ENCODE results near the gene MCF2L2. TPM values are rescaled to one million over a fixed set of nuclear protein-coding genes. Genes with fewer than 3 reads are reported as not detected.

MCF2L2 gene
- total RNA-seq, 1 donor from 2014 or later, result 0.16 TPM

DNA sequence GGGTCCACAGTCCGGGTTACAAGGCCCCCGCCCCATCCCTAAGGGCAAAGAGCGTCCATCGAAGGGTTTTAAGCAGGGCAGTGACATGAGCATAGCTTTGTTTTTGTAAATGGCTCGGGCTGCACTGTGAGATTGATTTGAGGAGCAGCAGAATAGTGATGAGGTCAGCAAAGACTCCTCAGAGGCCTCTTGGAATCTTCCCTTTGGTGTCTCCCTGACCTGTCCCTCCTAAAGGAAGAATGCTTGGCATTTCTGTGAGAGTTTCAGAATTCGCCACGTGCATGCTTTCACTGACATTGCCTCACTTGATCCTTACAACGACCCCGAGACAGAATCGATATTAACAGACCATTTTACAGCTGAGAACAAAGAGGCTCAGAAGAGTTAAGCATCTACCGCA is 286.2 kb downstream of the MCF2L2 start:
- no peak for DNase-seq (ENCODE audit: low spot score)

DNA sequence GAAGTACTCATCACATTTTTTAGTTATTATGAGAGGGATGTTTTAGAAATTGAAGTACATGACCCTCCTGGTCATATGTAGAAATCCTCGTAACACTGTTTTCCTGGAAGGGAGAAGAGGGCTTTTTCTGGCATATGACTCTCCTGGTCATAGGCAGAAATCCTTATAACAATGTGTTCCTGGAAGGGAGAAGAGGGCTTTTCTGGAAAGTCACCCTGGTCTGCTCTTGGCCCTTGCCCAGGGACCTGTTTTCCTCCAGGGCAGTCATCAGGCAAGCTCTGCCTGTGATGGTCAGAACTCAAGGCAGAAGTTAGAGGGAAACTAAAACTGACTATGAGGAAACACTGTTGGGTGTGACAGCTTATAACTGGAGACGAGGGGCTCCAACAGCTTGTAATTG is 293.6 kb downstream of the MCF2L2 start:
- no peak for DNase-seq (ENCODE audit: low spot score)

DNA sequence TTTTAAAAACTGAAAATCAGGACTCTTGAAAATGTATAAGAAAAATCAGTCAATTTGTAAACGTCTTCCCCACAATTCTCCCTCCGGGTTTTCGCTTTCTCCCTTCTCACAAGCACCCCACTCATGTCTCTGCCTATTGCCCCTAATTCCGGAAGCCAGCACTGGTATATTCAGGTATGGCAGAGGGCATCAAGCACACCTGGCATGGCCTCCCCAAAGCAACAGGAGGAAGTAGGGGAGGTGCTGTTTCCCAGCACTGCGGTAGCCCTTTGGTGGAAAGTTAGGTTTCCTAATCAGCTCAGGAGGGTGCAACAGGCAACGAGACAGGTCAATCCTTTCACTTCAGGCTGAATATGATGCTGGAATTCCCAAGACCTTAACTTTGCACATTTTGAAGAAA is 296.0 kb downstream of the MCF2L2 start:
- DNase-seq (ENCODE audit: low spot score), result no peak

DNA sequence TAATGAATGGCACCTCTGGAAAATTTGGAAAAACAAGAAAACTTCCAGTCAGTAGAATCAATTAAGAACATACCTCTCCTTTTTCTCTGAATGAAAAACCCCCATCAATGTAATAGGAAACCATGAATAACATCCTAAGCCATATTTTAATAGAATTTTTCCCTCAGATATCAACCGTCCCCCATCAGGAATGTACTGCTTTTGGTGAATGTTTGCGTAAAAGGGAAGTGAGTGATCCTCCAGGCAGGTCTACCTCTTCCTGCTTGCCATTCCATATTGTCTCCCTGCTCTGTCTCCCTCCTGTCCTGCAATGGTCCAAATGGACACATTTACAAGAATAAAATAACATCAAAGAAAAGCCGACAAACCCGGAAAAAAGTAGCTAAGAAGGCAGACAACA is 296.7 kb downstream of the MCF2L2 start:
- DNase-seq (ENCODE audit: low spot score), result no peak

DNA sequence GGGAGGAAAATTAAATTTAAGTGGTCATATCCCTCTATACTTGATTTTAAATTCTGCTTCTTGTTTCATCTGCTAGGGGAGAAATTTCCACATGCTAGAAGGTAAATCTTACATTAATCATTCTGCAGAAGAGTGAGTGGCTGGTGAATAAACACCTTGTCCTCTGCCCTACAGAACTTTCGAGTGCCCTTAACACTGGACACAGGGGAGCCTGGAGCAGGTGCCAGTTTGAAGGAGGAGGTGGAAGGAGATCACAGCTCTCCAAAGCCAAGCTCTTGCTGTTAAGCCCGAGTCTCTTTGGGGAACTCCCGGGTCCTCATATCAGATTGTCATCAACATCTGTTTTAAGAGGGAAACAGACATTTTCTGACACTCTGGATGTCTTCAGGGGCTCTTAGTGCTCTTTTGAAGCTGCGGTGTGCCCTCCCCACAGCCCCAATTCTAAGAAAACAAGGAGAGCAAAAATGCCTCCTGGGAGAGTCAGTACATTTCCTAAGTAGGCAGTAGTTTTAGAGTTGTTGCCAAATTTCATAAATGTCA is 297.2 kb downstream of the MCF2L2 start:
- DNase-seq (ENCODE audit: low spot score), result no peak

DNA sequence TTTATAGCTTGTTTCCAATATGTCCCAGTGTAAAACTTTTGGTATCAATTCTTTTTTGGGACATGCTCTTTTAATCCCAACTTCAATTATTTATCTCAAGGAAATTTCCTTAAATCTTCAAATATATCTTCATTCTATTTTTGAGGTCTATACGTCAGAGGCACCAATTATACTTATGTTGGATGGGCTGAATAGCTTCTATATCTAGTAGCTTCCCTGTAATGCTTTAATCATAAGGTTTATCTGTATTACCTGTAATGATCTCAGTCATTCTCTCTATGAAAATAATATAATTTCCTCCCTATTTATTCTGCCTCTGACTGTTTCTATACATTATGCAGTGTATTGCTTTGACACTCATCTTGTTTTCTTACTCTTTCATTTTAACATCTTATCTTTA is 299.2 kb downstream of the MCF2L2 start:
- no peak for DNase-seq (ENCODE audit: low spot score)

DNA sequence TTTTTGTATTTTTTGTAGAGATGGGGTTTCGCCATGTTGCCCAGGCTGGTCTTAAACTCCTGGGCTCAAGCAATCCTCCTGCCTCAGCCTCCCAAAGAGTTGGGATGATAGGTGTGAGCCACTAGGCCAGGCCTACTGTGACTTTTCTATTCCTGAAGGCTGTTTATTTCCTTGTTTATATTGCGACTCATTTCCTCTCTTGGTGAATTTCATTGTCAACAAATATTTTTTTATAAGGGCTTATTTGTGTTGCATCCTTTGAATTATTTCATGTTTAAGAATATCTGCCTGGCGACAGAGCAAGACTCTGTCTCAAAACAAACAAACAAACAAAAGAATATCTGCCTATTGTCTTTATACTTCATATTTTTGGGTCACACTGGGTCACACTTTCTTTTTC is 299.7 kb downstream of the MCF2L2 start:
- no peak for DNase-seq (ENCODE audit: low spot score)

Other genes starting within 250 kb of the MCF2L2 start
- 35.2 TPM for gene B3GNT5, start 175.4 kb downstream of the MCF2L2 start, total RNA-seq
- gene KLHL6, start 127.1 kb upstream of the MCF2L2 start, total RNA-seq, result 5.7 TPM
- gene KLHL24, start 207.0 kb upstream of the MCF2L2 start, total RNA-seq, result 28.9 TPM